Dedifferentiated amniotic fluid mesenchymal stem cell (primary cell): Measurements from ENCODE around the gene USE1.
A peak's percentile ranks its signal among the peaks of the same experiment; 100 is the strongest.

ENCODE experiments used
- DNase-seq: peaks from one replicate; pipeline ENCODE4 v3.0.0-alpha.2; 2016; ENCODE audit errors: extremely low spot score

Gene USE1

DNA sequence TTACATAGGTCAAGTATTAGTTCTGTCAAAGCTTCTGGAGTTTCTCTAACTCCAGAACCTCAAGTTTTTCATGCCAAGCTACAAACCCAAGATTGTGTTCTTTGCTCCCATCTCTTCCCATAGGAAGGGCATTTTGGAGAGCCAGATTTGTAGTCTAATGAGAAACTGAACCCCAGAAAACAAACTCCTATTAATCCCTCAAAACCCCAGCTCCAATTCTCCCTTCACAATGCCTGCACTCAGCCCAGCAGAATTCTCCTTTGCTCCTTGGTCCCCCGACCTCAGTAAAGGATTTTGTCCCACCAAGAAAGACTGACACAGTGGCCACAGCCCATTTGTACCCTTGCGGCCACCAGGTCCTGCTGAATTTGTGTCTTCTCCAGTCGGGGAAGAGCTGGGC, 41.0 kb downstream of the USE1 start:
- no peak for DNase-seq

DNA sequence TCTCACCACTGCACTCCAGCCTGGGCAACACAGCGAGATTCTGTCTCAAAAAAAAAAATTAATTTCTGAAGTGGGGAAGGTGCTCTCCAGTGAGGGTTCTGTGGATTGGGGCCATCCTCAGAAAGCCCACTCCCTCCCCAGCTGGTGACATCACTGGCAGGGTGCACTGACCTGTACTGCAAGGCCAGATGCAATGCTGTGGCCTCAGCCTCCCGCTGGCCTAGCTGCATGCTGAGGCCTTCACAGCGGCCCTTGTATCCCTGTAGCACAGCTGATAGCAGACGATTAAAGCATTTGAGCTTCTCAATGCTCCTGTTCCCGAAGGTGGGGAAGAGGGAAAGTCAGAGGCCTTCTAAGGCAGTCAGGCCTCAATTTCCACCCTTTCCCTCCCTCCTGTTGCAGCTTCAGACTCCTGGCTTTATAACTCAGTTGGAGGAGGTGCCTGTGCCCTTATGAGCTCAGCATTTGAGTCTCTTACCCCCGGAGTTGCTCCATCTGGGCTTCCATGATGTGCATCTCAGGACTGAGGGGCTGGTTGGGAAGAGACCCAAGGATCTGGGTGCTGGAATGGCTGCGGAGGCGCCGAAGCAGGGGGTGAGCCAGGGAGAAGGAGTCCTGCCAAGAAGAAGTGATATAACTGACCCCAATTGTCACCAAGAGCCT, 44.1 kb downstream of the USE1 start:
- DNase-seq = no peak

DNA sequence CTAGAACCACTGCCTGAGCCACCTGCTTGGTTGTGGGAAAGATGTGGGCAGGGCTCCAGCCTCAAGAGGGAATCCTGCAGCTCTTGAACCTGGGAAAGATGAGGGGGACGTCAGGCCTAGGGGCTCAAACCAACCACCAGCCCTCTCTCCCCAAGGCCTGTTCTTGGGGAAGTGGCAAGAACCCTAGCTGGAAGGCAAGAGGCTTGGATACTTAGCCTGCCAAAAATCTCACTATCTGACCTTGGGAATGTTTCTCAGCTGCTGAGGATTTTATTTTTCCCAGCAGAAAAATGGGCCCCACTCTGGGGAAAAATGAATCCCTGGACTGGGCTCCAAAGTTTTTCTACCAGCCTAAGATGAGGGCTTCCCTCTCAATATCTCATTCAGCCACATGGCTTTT, 44.8 kb downstream of the USE1 start:
- DNase-seq = no peak

DNA sequence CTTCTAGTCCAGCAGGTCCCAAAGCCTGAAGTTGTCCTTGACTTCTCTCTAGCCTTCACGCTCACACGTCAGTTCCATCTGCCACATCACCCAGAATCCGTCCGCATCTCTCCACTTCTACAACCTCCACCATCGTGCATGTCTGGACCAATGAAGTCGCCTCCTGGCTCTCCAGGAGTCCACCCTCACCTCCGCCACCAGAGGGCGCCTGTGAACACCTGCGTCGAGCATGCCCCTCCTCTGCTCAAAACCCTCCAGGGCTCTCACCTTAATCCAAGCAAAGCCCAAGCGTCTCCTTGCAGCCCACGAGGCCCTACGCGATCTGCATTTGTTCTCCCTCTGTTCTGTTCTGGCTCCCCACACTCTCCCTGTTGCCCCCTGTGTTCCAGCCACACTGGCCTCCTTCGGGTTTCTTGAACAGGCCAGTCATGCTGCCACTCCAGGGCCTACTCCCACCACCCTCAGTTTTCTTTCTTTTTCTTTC, 45.7 kb downstream of the USE1 start:
- DNase-seq = no peak

DNA sequence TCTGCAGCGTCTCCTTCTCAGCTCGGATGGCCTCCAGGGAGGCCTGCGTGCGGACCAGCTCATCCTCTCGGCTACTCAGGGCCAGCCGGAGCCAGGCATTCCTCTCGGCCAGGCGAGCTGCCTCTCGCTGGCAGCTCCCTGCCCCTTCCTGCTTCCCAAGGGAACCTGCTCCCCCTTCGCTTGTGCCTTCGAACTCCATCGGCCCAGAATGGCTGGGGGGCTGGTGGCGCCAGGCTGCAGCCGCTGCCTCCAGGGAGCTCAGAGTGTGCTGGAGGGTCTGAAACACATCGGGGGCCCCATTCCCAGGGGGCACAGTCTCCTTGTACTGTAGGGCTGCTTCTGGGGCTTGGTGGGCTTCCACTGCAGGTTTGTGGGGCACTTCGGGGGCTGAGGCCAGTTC, 47.4 kb downstream of the USE1 start:
- DNase-seq = no peak

DNA sequence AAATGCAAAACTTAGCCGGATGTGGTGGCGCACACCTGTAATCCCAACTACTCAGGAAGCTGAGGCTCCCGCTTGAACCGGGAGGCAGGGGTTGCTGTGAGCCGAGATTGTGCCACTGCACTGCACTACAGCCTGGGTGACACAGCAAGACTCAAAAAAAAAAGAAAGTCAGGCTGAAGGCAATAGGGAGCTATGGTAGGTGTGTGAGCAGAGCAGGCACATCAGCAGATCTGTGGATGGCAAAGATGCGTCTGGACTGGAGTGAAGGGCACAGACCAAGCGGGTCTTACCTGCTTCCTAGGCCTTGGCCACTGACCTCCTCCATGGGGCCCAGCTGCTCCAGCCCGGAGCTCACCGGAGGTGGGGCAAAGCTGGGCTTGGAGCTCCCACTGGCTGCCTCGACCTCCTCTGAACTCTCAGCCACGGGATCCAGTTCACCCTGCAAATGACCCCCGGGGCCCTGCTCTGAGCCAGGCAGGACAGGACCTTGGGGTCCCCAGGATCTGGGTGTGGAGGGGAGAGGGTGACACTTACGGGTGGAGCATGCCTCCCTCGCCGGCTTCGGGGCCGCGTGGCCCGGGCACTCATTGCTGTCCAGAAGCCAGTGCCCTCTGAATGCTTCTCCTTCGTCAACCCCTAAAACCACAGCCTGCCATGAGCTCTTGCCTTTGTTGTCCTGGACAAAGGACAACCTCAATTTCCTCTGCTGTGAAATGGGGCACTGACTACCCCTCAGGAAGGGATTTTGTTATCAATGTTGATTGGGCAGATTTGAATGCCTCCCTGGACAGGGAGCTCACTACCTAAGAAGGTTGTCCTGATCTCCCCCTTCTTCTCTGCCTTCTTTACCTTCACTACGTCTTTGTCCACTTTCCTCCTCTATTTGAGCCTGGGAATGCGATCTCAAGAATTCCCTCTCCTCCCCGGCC, 48.8 kb downstream of the USE1 start:
- no peak for DNase-seq

DNA sequence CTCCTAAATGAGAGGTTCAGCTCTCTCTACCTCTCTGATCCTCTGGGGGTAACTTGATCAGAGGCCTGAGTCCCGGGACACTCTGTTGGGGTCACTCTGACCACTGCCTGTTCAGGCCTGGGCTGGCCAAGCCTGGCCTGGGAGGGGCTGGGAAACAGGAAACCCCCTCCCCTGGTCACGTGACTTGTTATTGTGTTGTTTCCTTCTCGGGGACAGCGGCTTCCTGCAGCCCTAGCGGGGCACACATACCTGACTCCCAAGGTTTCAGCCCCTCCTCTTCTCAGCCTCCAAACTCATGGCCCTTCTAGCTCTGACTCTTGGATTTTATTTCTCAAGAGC, 49.5 kb downstream of the USE1 start, which contains the start of gene USHBP1:
TSS of gene USHBP1 (minus strand) at position 105 of the 339 bp plus-strand sequence. CDS start 446 bp downstream, outside the sequence.
- no peak for DNase-seq

DNA sequence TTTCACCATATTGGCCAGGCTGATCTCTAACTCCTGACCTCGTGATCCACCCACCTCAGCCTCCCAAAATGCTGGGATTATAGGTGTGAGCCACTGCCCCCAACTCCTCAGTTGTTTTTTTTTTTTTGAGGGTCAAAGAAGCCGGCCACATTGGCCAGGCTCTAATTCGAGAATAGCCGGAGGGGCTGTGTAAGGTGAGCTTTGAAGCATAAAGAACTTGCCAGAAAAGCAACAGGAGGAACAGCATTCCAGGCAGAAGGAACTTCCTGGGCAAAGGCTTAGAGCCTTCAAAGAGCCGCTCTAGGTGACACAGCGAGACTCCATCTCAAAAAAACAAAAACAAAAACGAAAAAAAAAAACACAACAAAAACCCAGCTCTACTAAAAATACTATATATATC, 50.9 kb downstream of the USE1 start:
- DNase-seq = no peak

DNA sequence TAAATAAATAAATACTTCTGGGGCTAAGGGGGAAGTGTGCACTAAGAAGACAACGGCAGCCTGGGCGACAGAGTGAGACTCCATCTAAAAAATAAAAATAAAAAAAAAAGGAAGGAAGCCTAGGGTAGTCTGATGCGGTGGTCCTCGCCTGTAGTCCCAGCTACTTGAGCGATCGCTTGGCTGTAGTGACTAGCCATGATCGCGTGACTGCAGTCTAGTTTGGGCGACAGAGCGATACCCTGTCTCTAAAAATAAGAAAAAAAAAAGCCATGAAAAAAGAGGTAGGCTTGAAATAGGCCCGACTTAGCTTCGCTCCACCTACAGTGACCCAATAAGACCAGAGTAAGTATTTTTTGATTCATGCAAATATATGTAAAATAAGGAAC, 51.4 kb downstream of the USE1 start:
- no peak for DNase-seq

DNA sequence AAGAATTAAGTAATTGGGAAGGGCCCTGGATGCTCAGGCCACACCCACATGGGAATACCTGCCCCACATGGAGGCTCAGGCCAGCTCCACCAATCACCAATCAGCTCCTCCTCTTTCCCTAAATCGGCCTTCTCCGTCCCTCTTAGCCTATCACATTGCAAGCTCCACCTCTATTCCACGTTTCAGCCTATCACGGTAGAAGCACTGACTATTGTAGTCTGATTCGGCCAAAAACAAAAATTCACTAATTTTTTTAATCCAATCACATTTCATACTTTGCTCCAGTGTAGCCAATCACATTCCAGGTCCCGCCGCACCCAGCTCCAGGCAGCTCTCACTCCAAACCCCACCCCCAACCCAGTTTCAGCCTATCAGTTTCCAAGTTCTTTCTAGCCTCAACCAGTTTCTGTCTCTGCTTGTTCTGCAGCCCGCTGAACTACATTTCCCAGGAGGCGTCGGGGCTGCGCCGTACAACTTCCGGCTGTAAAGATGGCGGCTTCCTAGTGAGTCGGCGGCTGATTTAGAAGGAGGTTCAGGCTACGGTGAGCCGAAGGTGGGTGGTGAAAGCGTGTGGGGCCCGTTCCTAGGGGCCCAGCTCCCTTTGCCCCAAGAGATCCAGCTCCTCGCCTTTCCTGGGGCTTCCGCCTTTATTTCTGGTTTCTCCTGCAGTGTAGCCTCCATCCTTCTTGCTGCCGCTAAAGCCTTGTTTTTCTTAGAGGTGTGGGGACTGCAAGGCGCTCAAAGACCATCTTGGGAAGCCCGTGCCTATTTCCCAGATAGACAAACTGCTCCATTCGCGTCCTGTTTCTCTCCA, 52.0 kb downstream of the USE1 start, which contains the start of gene BABAM1:
TSS of gene BABAM1 (plus strand) at position 469 of the 814 bp plus-strand sequence. CDS start 1,364 bp downstream, outside the sequence.
- peak; percentile 99 for DNase-seq

DNA sequence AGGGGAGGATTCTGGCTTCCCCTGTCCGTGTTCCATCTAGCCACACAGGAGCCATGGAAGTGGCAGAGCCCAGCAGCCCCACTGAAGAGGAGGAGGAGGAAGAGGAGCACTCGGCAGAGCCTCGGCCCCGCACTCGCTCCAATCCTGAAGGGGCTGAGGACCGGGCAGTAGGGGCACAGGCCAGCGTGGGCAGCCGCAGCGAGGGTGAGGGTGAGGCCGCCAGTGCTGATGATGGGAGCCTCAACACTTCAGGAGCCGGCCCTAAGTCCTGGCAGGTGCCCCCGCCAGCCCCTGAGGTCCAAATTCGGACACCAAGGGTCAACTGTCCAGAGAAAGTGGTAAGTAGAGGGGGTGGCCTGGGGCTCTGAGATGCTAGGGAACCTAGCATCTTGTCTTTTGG, 53.6 kb downstream of the USE1 start:
- DNase-seq = no peak
